CD4-positive, alpha-beta T cell (primary cell): ENCODE data around the gene MYO7B. TPM values are rescaled to one million over a fixed set of nuclear protein-coding genes. Genes with fewer than 3 reads are reported as not detected.
"Not testable (repeated sequence)": the region's sequence is repeated elsewhere in the genome, so short reads cannot be mapped to it uniquely, and the experiment has no call there.

Experiments used
- ATAC-seq: fragments of 200-7000 bp; cut with Tn5 transposase; one replicate; pipeline ENCODE4 v1.10.0; 2022; ENCODE audit warnings: mild to moderate bottlenecking; ENCODE audit not compliant: poor library complexity
- CTCF ChIA-PET: fragments of 350-600 bp; sonication (Branson Sonifier 250); formaldehyde crosslinking; loops from one replicate; lab custom pipeline; 2021; ENCODE audit warnings: antibody characterized with exemption, inconsistent platforms; lab: Charles Lee
- POLR2A ChIA-PET: fragments of 350-600 bp; sonication (Branson Sonifier 250); formaldehyde crosslinking; loops from one replicate; lab custom pipeline; 2021; ENCODE audit warnings: antibody characterized with exemption, inconsistent platforms; lab: Charles Lee
- DNase-seq, 14 experiments: peaks; one replicate each; pipeline ENCODE4 v3.0.0-alpha.2; 2013 to 2020; ENCODE audit warnings: mixed read lengths in 2 of 14
- H3K27ac ChIP-seq, 2 donors: one replicate each; pipeline versions ENCODE4 v1.5.1 to v1.7.0; 2013; ENCODE audit warnings: low read length in 2 of 2, low read depth in 1 of 2, mild to moderate bottlenecking in 1 of 2
- H3K27me3 ChIP-seq, 2 experiments: 1 replicate in 1 of 2; 2 replicates in 1 of 2; pipeline versions ENCODE4 v1.6.1 to v1.7.0; 2013; ENCODE audit warnings: low read length in 2 of 2, control low read depth in 1 of 2, mild to moderate bottlenecking in 1 of 2, moderate library complexity in 1 of 2; ENCODE audit not compliant: insufficient read depth in 2 of 2, control insufficient read depth in 1 of 2
- H3K36me3 ChIP-seq: one replicate; pipeline ENCODE4 v1.6.1; 2013; ENCODE audit warnings: low read length, control low read depth; ENCODE audit not compliant: insufficient read depth
- H3K4me1 ChIP-seq: one replicate; pipeline ENCODE4 v1.6.1; 2013; ENCODE audit warnings: low read length, control low read depth; ENCODE audit not compliant: insufficient read depth
- H3K4me3 ChIP-seq: one replicate; pipeline ENCODE4 v1.5.1; 2013; ENCODE audit warnings: mild to moderate bottlenecking, low read length, moderate library complexity
- H3K9me3 ChIP-seq, 2 experiments: 1 replicate in 1 of 2; 2 replicates in 1 of 2; pipeline versions ENCODE4 v1.6.1 to v1.7.0; 2013; ENCODE audit warnings: low read length in 2 of 2, mild to moderate bottlenecking in 2 of 2, control low read depth in 1 of 2, moderate library complexity in 1 of 2; ENCODE audit not compliant: control insufficient read depth in 1 of 2, insufficient read depth in 1 of 2
- H3K27ac Mint-ChIP-seq: one replicate; pipeline ENCODE4 v1.8.0; 2020; ENCODE audit warnings: mixed read lengths
- H3K27me3 Mint-ChIP-seq: one replicate; pipeline ENCODE4 v1.8.0; 2021; ENCODE audit warnings: mixed read lengths
- H3K36me3 Mint-ChIP-seq: one replicate; pipeline ENCODE4 v1.8.0; 2021; ENCODE audit warnings: low read depth, mixed read lengths
- H3K4me1 Mint-ChIP-seq: one replicate; pipeline ENCODE4 v1.8.0; 2021; ENCODE audit warnings: low read depth, mixed read lengths
- H3K4me3 Mint-ChIP-seq: one replicate; pipeline ENCODE4 v1.8.0; 2020; ENCODE audit warnings: mild to moderate bottlenecking, mixed read lengths
- H3K9me3 Mint-ChIP-seq: one replicate; pipeline ENCODE4 v1.8.0; 2020; ENCODE audit warnings: mixed read lengths
- intact Hi-C, 2 experiments: fragments of 100-400 bp; cut with DNase I in 1 of 2; cut with micrococcal nuclease in 1 of 2; formaldehyde crosslinking; loops; one replicate each; pipeline versions ENCODE4 v1.15.1 to v1.9.0; 2023 to 2025; cut with DNase I, micrococcal nuclease
- total RNA-seq, 174 experiments: library from RNA in 2 of 174; stranded (reverse) in 2 of 174; gene quantifications; one replicate each; pipeline ENCODE4 v1.2.3 and lab custom pipeline; 2021 to 2026
- TF ChIP-seq, protein P1 (sequence below): fragments of 200-600 bp; IDR thresholded peaks from one replicate; pipeline ENCODE4 v1.8.0; 2022; ENCODE audit warnings: antibody characterized with exemption, mild to moderate bottlenecking

MYO7B gene
- total RNA-seq, 2 experiments from 2014 or later, result 0.05 to 0.14 TPM

- Mint-ChIP-seq H3K9me3 (no peaks in the 10 kb centered on the region), H3K4me3 (peak overlapping the region; percentile 96), H3K4me1 (peaks cover 35% of the 10 kb centered on the region), H3K27me3 (no peaks in the 10 kb centered on the region), H3K36me3 (peaks cover 31% of the 10 kb centered on the region), H3K27ac (peak overlapping the region; percentile 99)
- CTCF ChIA-PET, result interaction anchor here (1.3 kb wide), 1 partner anchor 123 kb away, joined by 3 read pairs; no protein-coding TSS in a partner anchor
- H3K27me3 ChIP-seq, result no peaks in the 10 kb centered on the region
- peak; percentile 14 for ATAC-seq
- H3K9me3 ChIP-seq, result no peaks in the 10 kb centered on the region
- POLR2A ChIA-PET, result interaction anchor here (0.6 to 2.3 kb wide), 20 partner anchors 15 to 564 kb away, joined by 3 to 31 read pairs (median 4); partner anchors contain the start of genes ERCC3, SAP130, SFT2D3 and UGGT1
- TF ChIP-seq, protein P1, sequence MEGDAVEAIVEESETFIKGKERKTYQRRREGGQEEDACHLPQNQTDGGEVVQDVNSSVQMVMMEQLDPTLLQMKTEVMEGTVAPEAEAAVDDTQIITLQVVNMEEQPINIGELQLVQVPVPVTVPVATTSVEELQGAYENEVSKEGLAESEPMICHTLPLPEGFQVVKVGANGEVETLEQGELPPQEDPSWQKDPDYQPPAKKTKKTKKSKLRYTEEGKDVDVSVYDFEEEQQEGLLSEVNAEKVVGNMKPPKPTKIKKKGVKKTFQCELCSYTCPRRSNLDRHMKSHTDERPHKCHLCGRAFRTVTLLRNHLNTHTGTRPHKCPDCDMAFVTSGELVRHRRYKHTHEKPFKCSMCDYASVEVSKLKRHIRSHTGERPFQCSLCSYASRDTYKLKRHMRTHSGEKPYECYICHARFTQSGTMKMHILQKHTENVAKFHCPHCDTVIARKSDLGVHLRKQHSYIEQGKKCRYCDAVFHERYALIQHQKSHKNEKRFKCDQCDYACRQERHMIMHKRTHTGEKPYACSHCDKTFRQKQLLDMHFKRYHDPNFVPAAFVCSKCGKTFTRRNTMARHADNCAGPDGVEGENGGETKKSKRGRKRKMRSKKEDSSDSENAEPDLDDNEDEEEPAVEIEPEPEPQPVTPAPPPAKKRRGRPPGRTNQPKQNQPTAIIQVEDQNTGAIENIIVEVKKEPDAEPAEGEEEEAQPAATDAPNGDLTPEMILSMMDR, result no peak
- DNase-seq, result no peak
- peak overlapping the region; percentile 91 for H3K4me3 ChIP-seq
- peaks cover 6% of the 10 kb centered on the region for H3K36me3 ChIP-seq
- intact Hi-C loops, result loop anchor here (1.0 to 5.0 kb wide), 8 partner anchors 120 to 565 kb away; partner anchors contain the start of genes GPR17 (in 2 of the 2), SAP130 (in 2 of the 2), SFT2D3 (in 2 of the 2) and WDR33 (in 2 of the 2)
- H3K27ac ChIP-seq, result peak overlapping the region; percentile 90 to 95
- H3K4me1 ChIP-seq, result peaks cover 31% of the 10 kb centered on the region
Measured at GRCh38 chr2:127527001-127527804, 8.3 kb upstream of the MYO7B start.

DNA sequence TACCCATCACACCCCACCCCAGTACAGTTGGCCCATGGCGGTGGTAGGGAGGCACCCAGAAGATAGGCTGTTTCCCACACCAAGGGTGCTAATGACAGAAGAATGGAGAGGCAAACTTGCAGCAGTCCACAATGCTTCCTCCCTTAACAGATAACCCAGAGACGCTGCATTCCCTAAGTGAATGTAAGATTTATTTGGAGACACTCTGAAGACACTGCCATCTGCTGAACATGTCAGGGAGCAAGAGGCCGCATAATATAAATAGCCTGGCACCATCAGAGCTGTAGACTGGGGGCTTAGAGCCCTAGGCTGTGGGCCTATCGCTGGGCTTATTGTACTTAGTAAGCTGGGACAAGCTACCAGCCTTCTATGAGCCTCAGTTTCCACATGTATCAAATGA lies 7.0 kb upstream of the MYO7B start:
- Mint-ChIP-seq H3K36me3 (peaks cover 22% of the 10 kb centered on the region), H3K9me3 (no peaks in the 10 kb centered on the region), H3K27ac (peak overlapping the region; percentile 99), H3K4me3 (peak overlapping the region; percentile 62), H3K27me3 (no peaks in the 10 kb centered on the region), H3K4me1 (peaks cover 27% of the 10 kb centered on the region)
- Histone ChIP-seq H3K9me3 (no peaks in the 10 kb centered on the region), H3K4me1 (peaks cover 27% of the 10 kb centered on the region), H3K27ac (no peak overlapping the region), H3K4me3 (no peak overlapping the region), H3K36me3 (no peaks in the 10 kb centered on the region), H3K27me3 (no peaks in the 10 kb centered on the region)
- POLR2A ChIA-PET, result no interaction called here
- DNase-seq (no peak), ATAC-seq (no peak)
- TF ChIP-seq, protein P1, result no peak
- CTCF ChIA-PET, result no interaction called here
- intact Hi-C loops, result loop anchor here (5.0 kb wide), 6 partner anchors 119 to 564 kb away; partner anchors contain the start of genes GPR17 (in 2 of the 2), SAP130 (in 2 of the 2), WDR33 (in 2 of the 2) and SFT2D3 (in 1 of the 2)

- H3K27me3 Mint-ChIP-seq, ATAC-seq, CTCF ChIA-PET, H3K27ac Mint-ChIP-seq, H3K9me3 ChIP-seq, H3K4me3 ChIP-seq, H3K36me3 ChIP-seq, H3K27me3 ChIP-seq, POLR2A ChIA-PET, DNase-seq, H3K27ac ChIP-seq, H3K9me3 Mint-ChIP-seq, H3K4me3 Mint-ChIP-seq: not testable (repeated sequence)
- H3K4me1 ChIP-seq, result peaks cover 23% of the 10 kb centered on the region
- peaks cover 18% of the 10 kb centered on the region for H3K36me3 Mint-ChIP-seq
- intact Hi-C loops, result loop anchor here (5.0 kb wide), 6 partner anchors 118 to 563 kb away; partner anchors contain the start of genes GPR17 (in 2 of the 2), SAP130 (in 2 of the 2), WDR33 (in 2 of the 2) and SFT2D3 (in 1 of the 2)
- peaks cover 20% of the 10 kb centered on the region for H3K4me1 Mint-ChIP-seq
Measured at GRCh38 chr2:127529416-127529815, 6.1 kb upstream of the MYO7B start.
